HEK293 (cell line): ENCODE results near the gene KLHL28.
A peak's percentile ranks its signal among the peaks of the same experiment; 100 is the strongest.

Experiments used
- CTCF ChIA-PET: fragments of 350-600 bp; formaldehyde crosslinking; extraction: SDS; loops from one replicate; lab custom pipeline; 2021; ENCODE audit warnings: antibody characterized with exemption; lab: Yijun Ruan, JAX
- POLR2A ChIA-PET: fragments of 300-600 bp; formaldehyde crosslinking; extraction: SDS; loops from one replicate; lab custom pipeline; 2020; ENCODE audit warnings: antibody characterized with exemption, inconsistent platforms; lab: Yijun Ruan, JAX
- H3K27ac ChIP-seq: fragments of 200-500 bp; sonication (Bioruptor generic); 2 replicates; pipeline ENCODE4 v1.5.1; 2014; ENCODE audit warnings: low read depth, low read length, control low read depth, inconsistent platforms; ENCODE audit errors: extremely low read depth
- H3K36me3 ChIP-seq, 2 experiments: fragments of 200-500 bp in 1 of 2; sonication (Bioruptor generic) in 1 of 2; 1 replicate in 1 of 2; 2 replicates in 1 of 2; pipeline ENCODE4 v1.5.1; 2014 to 2017; ENCODE audit warnings: inconsistent platforms in 2 of 2, low read length in 2 of 2; ENCODE audit not compliant: control insufficient read depth in 2 of 2, insufficient read depth in 1 of 2
- H3K4me1 ChIP-seq: fragments of 200-500 bp; sonication (Bioruptor generic); 2 replicates; pipeline ENCODE4 v1.5.1; 2014; ENCODE audit warnings: mild to moderate bottlenecking, low read length, inconsistent platforms; ENCODE audit not compliant: control insufficient read depth, insufficient read depth
- H3K4me3 ChIP-seq: 2 replicates; pipeline ENCODE4 v1.5.1; 2011; ENCODE audit warnings: low read depth, mild to moderate bottlenecking, control low read depth, low read length, moderate library complexity
- H3K9me3 ChIP-seq: fragments of 200-500 bp; sonication (Bioruptor generic); 2 replicates; pipeline ENCODE4 v1.5.1; 2014; ENCODE audit warnings: low read depth, low read length, inconsistent platforms; ENCODE audit not compliant: control insufficient read depth, insufficient read depth
- MZF1 ChIP-seq: fragments of 450-650 bp; formaldehyde crosslinking; IDR thresholded peaks from 2 replicates; pipeline ENCODE4 v1.5.1; 2017; ENCODE audit warnings: missing biosample characterization, missing genetic modification characterization, borderline replicate concordance
- TCF7L2 ChIP-seq: IDR thresholded peaks from 2 replicates; pipeline ENCODE4 v1.6.1; 2011; ENCODE audit warnings: low read depth, mild to moderate bottlenecking, inconsistent platforms, low read length, moderate library complexity, borderline replicate concordance
- ZBTB17 ChIP-seq: fragments of 450-650 bp; formaldehyde crosslinking; IDR thresholded peaks from 2 replicates; pipeline ENCODE4 v1.5.1; 2016; ENCODE audit warnings: missing biosample characterization, missing genetic modification characterization
- ZNF121 ChIP-seq: fragments of 450-650 bp; formaldehyde crosslinking; IDR thresholded peaks from 2 replicates; pipeline ENCODE4 v1.5.1; 2016; ENCODE audit warnings: missing biosample characterization, missing genetic modification characterization
- ZNF19 ChIP-seq: fragments of 450-650 bp; formaldehyde crosslinking; IDR thresholded peaks from 2 replicates; pipeline ENCODE4; 2016; ENCODE audit warnings: missing biosample characterization, missing genetic modification characterization, low read depth
- ZNF223 ChIP-seq: fragments of 450-650 bp; formaldehyde crosslinking; IDR thresholded peaks from 2 replicates; pipeline ENCODE4 v1.5.1; 2016; ENCODE audit warnings: missing biosample characterization, missing genetic modification characterization
- ZNF335 ChIP-seq: fragments of 450-650 bp; formaldehyde crosslinking; conservative IDR thresholded peaks from 2 replicates; pipeline ENCODE4 v1.5.1; 2016; ENCODE audit warnings: missing biosample characterization, missing genetic modification characterization
- ZNF366 ChIP-seq: fragments of 450-650 bp; formaldehyde crosslinking; conservative IDR thresholded peaks from 2 replicates; pipeline ENCODE4 v1.5.1; 2016; ENCODE audit warnings: missing biosample characterization, missing genetic modification characterization
- ZNF600 ChIP-seq: fragments of 450-650 bp; formaldehyde crosslinking; IDR thresholded peaks from 2 replicates; pipeline ENCODE4 v1.5.1; 2016; ENCODE audit warnings: missing biosample characterization, missing genetic modification characterization
- ZNF660 ChIP-seq: fragments of 450-650 bp; IDR thresholded peaks from 2 replicates; pipeline ENCODE4 v1.5.1; 2018; ENCODE audit warnings: missing biosample characterization, mild to moderate bottlenecking, missing genetic modification characterization
- ZNF664 ChIP-seq: fragments of 450-650 bp; formaldehyde crosslinking; IDR thresholded peaks from 2 replicates; pipeline ENCODE4 v1.5.1; 2016; ENCODE audit warnings: missing biosample characterization, missing genetic modification characterization
- ZSCAN30 ChIP-seq: fragments of 450-650 bp; IDR thresholded peaks from 2 replicates; pipeline ENCODE4 v1.5.1; 2018; ENCODE audit warnings: missing biosample characterization, mild to moderate bottlenecking, missing genetic modification characterization, moderate library complexity
- TF ChIP-seq, protein P1 (sequence below): fragments of 450-650 bp; formaldehyde crosslinking; IDR thresholded peaks from 2 replicates; pipeline ENCODE4 v1.5.1; 2016; ENCODE audit warnings: missing biosample characterization, missing genetic modification characterization
- TF ChIP-seq, protein P2 (sequence below): fragments of 450-650 bp; formaldehyde crosslinking; IDR thresholded peaks from 2 replicates; pipeline ENCODE4 v1.5.1; 2016; ENCODE audit warnings: missing biosample characterization, missing genetic modification characterization
- TF ChIP-seq, protein P3 (sequence below): fragments of 450-650 bp; formaldehyde crosslinking; IDR thresholded peaks from 2 replicates; pipeline ENCODE4 v1.5.1; 2016; ENCODE audit warnings: missing biosample characterization, missing genetic modification characterization

KLHL28 gene

DNA sequence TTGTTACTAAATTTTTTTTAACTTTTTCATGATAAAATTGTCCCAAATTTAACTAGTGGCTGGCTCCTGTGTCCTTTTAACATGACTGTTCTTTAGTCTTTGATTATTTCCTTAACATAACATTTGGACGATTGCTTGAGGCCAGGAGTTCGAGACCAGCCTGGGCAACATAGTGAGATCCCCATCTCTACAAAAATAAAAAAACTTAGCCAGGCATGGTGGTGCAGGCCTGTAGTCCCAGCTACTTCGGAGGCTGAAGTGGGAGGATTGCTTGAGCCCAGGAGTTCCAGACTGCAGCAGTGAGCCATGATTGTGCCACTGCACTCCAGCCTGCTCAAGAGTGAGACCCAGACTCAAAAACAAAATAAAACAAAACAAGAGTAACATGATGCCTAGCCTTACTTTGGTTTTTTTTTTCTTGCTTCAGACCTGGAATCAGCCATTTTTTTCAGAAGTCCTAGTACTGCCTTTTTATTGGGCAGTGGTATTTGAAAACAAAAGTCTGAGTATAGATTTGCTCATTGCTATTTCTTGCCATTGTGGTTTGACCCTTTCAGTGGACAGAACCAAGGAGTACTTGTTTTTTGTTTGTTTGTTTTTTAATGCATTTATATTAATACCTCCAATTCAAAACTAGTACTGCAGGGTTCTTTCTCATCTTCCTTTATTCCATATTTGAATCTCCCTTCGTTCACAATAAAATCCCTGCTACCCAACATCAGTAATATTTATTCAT is 5.0 kb upstream of the KLHL28 start:
- Histone ChIP-seq H3K36me3 (peaks cover 0 to 5% of the 10 kb centered on the region in 2 experiments; a peak in 2 of 3 replicates), H3K4me1 (peaks cover 5% of the 10 kb centered on the region; the same call in 1 of the 2 replicates), H3K4me3 (peak overlapping the region; percentile 24), H3K9me3 (no peaks in the 10 kb centered on the region), H3K27ac (no peak overlapping the region)
- POLR2A ChIA-PET, result no interaction called here
- CTCF ChIA-PET, result no interaction called here
- no peak for TF ChIP-seq ZNF660 (tag by site-specific recombination)
- peak; percentile 26; the same call in 1 of the 2 replicates for TF ChIP-seq ZNF335
- TF ChIP-seq, protein P1, sequence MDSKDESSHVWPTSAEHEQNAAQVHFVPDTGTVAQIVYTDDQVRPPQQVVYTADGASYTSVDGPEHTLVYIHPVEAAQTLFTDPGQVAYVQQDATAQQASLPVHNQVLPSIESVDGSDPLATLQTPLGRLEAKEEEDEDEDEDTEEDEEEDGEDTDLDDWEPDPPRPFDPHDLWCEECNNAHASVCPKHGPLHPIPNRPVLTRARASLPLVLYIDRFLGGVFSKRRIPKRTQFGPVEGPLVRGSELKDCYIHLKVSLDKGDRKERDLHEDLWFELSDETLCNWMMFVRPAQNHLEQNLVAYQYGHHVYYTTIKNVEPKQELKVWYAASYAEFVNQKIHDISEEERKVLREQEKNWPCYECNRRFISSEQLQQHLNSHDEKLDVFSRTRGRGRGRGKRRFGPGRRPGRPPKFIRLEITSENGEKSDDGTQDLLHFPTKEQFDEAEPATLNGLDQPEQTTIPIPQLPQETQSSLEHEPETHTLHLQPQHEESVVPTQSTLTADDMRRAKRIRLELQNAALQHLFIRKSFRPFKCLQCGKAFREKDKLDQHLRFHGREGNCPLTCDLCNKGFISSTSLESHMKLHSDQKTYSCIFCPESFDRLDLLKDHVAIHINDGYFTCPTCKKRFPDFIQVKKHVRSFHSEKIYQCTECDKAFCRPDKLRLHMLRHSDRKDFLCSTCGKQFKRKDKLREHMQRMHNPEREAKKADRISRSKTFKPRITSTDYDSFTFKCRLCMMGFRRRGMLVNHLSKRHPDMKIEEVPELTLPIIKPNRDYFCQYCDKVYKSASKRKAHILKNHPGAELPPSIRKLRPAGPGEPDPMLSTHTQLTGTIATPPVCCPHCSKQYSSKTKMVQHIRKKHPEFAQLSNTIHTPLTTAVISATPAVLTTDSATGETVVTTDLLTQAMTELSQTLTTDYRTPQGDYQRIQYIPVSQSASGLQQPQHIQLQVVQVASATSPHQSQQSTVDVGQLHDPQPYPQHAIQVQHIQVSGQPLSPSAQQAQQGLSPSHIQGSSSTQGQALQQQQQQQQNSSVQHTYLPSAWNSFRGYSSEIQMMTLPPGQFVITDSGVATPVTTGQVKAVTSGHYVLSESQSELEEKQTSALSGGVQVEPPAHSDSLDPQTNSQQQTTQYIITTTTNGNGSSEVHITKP, result peak; percentile 84
- TF ChIP-seq, protein P2, sequence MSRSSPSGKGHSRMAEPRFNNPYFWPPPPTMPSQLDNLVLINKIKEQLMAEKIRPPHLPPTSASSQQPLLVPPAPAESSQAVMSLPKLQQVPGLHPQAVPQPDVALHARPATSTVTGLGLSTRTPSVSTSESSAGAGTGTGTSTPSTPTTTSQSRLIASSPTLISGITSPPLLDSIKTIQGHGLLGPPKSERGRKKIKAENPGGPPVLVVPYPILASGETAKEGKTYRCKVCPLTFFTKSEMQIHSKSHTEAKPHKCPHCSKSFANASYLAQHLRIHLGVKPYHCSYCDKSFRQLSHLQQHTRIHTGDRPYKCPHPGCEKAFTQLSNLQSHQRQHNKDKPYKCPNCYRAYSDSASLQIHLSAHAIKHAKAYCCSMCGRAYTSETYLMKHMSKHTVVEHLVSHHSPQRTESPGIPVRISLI, result peak; percentile 49; the same call in 1 of the 2 replicates
- TF ChIP-seq ZNF223 (tag by site-specific recombination), result peak; percentile 96
- peak; percentile 96 for TF ChIP-seq ZNF121 (tag by site-specific recombination)
- TF ChIP-seq ZSCAN30 (tag by site-specific recombination), result no peak
- TF ChIP-seq MZF1 (tag by site-specific recombination), result no peak
- TF ChIP-seq ZNF19 (tag by site-specific recombination), result no peak
- TF ChIP-seq, all 188 proteins: peak for 5

DNA sequence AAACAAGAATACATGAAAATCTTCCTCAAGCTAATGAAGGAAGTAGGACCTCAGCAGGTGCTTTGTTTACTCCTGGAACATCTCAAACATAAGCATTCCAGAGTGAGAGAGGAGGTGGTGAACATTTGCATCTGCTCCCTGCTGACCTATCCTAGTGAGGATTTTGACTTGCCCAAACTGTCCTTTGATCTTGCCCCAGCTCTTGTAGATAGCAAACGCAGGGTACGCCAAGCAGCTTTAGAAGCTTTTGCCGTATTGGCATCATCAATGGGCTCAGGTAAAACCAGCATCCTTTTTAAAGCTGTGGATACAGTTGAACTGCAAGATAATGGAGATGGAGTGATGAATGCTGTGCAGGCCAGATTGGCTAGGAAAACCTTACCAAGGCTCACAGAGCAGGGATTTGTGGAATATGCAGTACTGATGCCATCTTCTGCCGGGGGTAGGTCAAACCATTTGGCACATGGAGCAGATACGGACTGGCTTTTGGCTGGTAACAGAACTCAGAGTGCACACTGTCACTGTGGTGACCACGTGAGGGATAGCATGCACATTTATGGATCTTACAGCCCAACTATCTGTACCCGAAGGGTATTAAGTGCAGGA is 2.1 kb upstream of the KLHL28 start:
- H3K4me3 ChIP-seq, result peak overlapping the region; percentile 81
- H3K27ac ChIP-seq, result no peak overlapping the region
- H3K4me1 ChIP-seq, result peaks cover 15% of the 10 kb centered on the region; the same call in 1 of the 2 replicates
- H3K36me3 ChIP-seq, result peaks cover 0 to 5% of the 10 kb centered on the region in 2 experiments; a peak in 2 of 3 replicates
- H3K9me3 ChIP-seq, result no peaks in the 10 kb centered on the region
- ChIA-PET CTCF (interaction anchor here (0.6 to 1.1 kb wide), 4 partner anchors 51 to 305 kb away, joined by 3 to 4 read pairs (median 3); no protein-coding TSS in a partner anchor), POLR2A (interaction anchor here (3.0 kb wide), 1 partner anchor 171 kb away, joined by 22 read pairs; the partner anchor contains the start of genes FANCM and FKBP3)
- TF ChIP-seq, protein P3, sequence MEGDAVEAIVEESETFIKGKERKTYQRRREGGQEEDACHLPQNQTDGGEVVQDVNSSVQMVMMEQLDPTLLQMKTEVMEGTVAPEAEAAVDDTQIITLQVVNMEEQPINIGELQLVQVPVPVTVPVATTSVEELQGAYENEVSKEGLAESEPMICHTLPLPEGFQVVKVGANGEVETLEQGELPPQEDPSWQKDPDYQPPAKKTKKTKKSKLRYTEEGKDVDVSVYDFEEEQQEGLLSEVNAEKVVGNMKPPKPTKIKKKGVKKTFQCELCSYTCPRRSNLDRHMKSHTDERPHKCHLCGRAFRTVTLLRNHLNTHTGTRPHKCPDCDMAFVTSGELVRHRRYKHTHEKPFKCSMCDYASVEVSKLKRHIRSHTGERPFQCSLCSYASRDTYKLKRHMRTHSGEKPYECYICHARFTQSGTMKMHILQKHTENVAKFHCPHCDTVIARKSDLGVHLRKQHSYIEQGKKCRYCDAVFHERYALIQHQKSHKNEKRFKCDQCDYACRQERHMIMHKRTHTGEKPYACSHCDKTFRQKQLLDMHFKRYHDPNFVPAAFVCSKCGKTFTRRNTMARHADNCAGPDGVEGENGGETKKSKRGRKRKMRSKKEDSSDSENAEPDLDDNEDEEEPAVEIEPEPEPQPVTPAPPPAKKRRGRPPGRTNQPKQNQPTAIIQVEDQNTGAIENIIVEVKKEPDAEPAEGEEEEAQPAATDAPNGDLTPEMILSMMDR, result peak; percentile 35; the same call in 1 of the 2 replicates
- TF ChIP-seq, protein P1, result peak; percentile 80; the same call in 1 of the 2 replicates
- no peak for TF ChIP-seq ZNF664 (tag by site-specific recombination)
- peak; percentile 82 for TF ChIP-seq ZNF600 (tag by site-specific recombination)
- TF ChIP-seq ZNF366 (tag by site-specific recombination), result 0 out of 2 replicates have a peak, but pooled peaks have one; percentile 25
- TF ChIP-seq TCF7L2, result no peak
- peak; percentile 85 for TF ChIP-seq ZBTB17 (tag by site-specific recombination)
